OCI-LY7 (cell line): ENCODE measurements around the gene TBX4. TPM values are rescaled to one million over a fixed set of nuclear protein-coding genes. Genes with fewer than 3 reads are reported as not detected.

Source experiments
- BruUV-seq: library from RNA; stranded (reverse); fragments of 400-500 nt; replicated peaks from 2 replicates; lab custom pipeline; 2021; lab: Mats Ljungman, UMichigan
- CTCF ChIA-PET: fragments of 300-600 bp; sonication (Branson Sonifier 250); formaldehyde crosslinking; loops from one replicate; lab custom pipeline; 2022; ENCODE audit warnings: antibody characterized with exemption; ENCODE audit not compliant: unreplicated experiment; lab: Charles Lee
- POLR2A ChIA-PET: fragments of 300-600 bp; sonication (Branson Sonifier 250); formaldehyde crosslinking; loops from one replicate; lab custom pipeline; 2022; ENCODE audit warnings: antibody characterized with exemption; lab: Charles Lee
- DNase-seq: peaks from one replicate; pipeline ENCODE4 v3.0.0-alpha.2; 2015; ENCODE audit warnings: low spot score
- H2AFZ ChIP-seq: fragments of 200-600 bp; sonication (generic), shearing (Covaris generic); 2 replicates; pipeline ENCODE4 v1.6.1; 2014; ENCODE audit warnings: mild to moderate bottlenecking, antibody characterized with exemption, low read length, moderate library complexity
- H3K27ac ChIP-seq: fragments of 200-600 bp; sonication (generic); 2 replicates; pipeline ENCODE4 v1.5.1; 2014; ENCODE audit warnings: mixed run types, low read depth, mild to moderate bottlenecking, moderate library complexity, low read length, inconsistent platforms; ENCODE audit not compliant: poor library complexity, severe bottlenecking
- H3K36me3 ChIP-seq: fragments of 200-600 bp; sonication (generic); 2 replicates; pipeline ENCODE4 v1.6.1; 2014; ENCODE audit warnings: mild to moderate bottlenecking, antibody characterized with exemption, low read length, moderate library complexity, mixed read lengths; ENCODE audit not compliant: insufficient read depth
- H3K4me1 ChIP-seq: fragments of 200-600 bp; sonication (generic); 2 replicates; pipeline ENCODE4 v1.5.1; 2014; ENCODE audit warnings: mild to moderate bottlenecking, low read length; ENCODE audit not compliant: insufficient read depth, poor library complexity, severe bottlenecking
- H3K4me2 ChIP-seq: fragments of 200-600 bp; sonication (generic); 2 replicates; pipeline ENCODE4 v1.6.1; 2014; ENCODE audit warnings: mild to moderate bottlenecking, low read length
- H3K4me3 ChIP-seq: fragments of 200-600 bp; sonication (generic); 2 replicates; pipeline ENCODE4 v1.5.1; 2014; ENCODE audit warnings: mild to moderate bottlenecking, low read depth, low read length; ENCODE audit not compliant: poor library complexity, severe bottlenecking
- H3K79me2 ChIP-seq: fragments of 200-600 bp; sonication (generic); 2 replicates; pipeline ENCODE4 v1.6.1; 2016; ENCODE audit warnings: low read depth, mild to moderate bottlenecking, low read length, moderate library complexity, mixed read lengths; ENCODE audit not compliant: insufficient read depth
- H3K9me2 ChIP-seq: fragments of 200-600 bp; sonication (generic); 2 replicates; pipeline ENCODE4 v1.6.1; 2016; ENCODE audit warnings: mild to moderate bottlenecking, low read length, mixed read lengths; ENCODE audit not compliant: insufficient read depth
- H3K9me3 ChIP-seq: fragments of 200-600 bp; sonication (generic); 2 replicates; pipeline ENCODE4 v1.6.1; 2014; ENCODE audit warnings: mild to moderate bottlenecking, mixed run types, low read length, mixed read lengths
- H4K20me1 ChIP-seq: fragments of 200-600 bp; sonication (generic); 2 replicates; pipeline ENCODE4 v1.6.1; 2014; ENCODE audit warnings: mild to moderate bottlenecking, antibody characterized with exemption, low read length, moderate library complexity, mixed read lengths; ENCODE audit not compliant: insufficient read depth
- CTCF ChIP-seq: fragments of 200-600 bp; sonication (generic); conservative IDR thresholded peaks from 2 replicates; pipeline ENCODE4 v1.5.1; 2014; ENCODE audit warnings: mild to moderate bottlenecking, antibody characterized with exemption, low read length, moderate library complexity, mixed read lengths
- EZH2phosphoT487 ChIP-seq: fragments of 200-600 bp; sonication (generic); IDR thresholded peaks from 2 replicates; pipeline ENCODE4 v1.6.1; 2018; ENCODE audit warnings: low read depth, borderline replicate concordance, mild to moderate bottlenecking, mixed run types, antibody characterized with exemption, low read length, moderate library complexity, mixed read lengths
- intact Hi-C: fragments of 100-400 bp; cut with micrococcal nuclease; formaldehyde crosslinking; loops from one replicate; pipeline ENCODE4 v1.10.0; 2022; ENCODE audit not compliant: unreplicated experiment
- total RNA-seq, 2 experiments: library from RNA; depleted of rRNA in 1 of 2; stranded (reverse); fragments of >200 nt in 1 of 2; shearing (Covaris generic) in 1 of 2; gene quantifications; 2 replicates each; pipeline ENCODE4 v1.2.3, GENCODE V29; 2014 to 2022

Gene TBX4
- total RNA-seq, 2 experiments from 2014 or later, result not detected

DNA sequence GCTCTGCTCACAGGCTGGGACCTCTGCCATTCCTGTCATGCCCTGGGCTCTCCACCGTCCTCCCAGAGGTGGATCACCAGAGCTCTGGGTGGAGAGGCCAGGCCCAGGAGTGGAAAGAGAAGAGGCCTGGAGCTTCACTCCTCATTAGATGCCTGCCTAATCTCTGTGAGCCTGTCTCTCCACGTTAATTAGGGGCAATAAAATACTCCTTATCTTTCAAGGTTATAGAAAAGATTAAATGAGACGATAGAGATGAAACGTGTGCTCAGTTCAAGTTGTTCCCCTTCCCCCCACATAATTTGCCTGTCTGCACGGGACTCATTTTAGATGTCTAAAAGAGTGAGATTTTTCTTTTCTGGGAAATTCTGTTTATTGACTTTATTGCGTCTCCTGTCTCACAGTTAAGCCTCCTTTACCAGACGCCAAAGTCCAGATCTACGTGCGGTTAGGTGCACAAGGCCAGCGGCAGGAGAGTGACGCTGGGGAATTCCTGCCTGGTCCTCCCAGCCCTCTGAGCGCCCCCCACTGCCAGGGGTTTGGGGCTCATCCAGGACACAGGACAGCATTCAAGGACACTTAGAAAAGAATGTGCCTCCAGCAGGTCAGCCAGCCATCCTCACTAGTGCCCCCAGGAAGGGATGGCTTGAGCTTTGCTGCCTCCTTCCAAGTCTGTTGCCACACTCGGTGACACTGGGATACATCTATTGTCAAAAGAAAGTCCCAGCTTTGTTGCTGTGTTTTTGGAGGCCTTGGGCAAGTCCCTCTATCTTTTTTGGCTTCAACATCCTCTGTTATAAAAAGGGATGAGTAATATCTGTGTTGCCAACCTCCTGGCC, 42.3 kb downstream of the TBX4 start:
- H3K9me3 ChIP-seq, result no peaks in the 10 kb centered on the region
- no peak overlapping the region for H3K27ac ChIP-seq
- H3K4me1 ChIP-seq, result no peaks in the 10 kb centered on the region
- CTCF ChIA-PET, result no interaction called here
- no peak overlapping the region for H3K4me2 ChIP-seq
- TF ChIP-seq CTCF (no peak), EZH2phosphoT487 (no peak)
- POLR2A ChIA-PET, result interaction anchor here (0.7 kb wide), 1 partner anchor 23 kb away, joined by 4 read pairs; no protein-coding TSS in a partner anchor
- no peaks in the 10 kb centered on the region for H3K9me2 ChIP-seq
- DNase-seq, result no peak
- H3K36me3 ChIP-seq, result no peaks in the 10 kb centered on the region
- H4K20me1 ChIP-seq, result no peaks in the 10 kb centered on the region
- no peaks in the 10 kb centered on the region for H3K79me2 ChIP-seq
- BruUV-seq, result no TSS peak
- H3K4me3 ChIP-seq, result no peak overlapping the region
- no peak overlapping the region for H2AFZ ChIP-seq
- intact Hi-C loops, result no loop called here

- no peaks in the 10 kb centered on the region for H3K9me3 ChIP-seq
- intact Hi-C loops, result no loop called here
- no peak overlapping the region for H3K4me3 ChIP-seq
- H3K4me2 ChIP-seq, result no peak overlapping the region
- no peak overlapping the region for H2AFZ ChIP-seq
- CTCF ChIA-PET, result no interaction called here
- no peaks in the 10 kb centered on the region for H3K4me1 ChIP-seq
- no peak overlapping the region for H3K27ac ChIP-seq
- H3K79me2 ChIP-seq, result no peaks in the 10 kb centered on the region
- no TSS peak for BruUV-seq
- no peaks in the 10 kb centered on the region for H3K9me2 ChIP-seq
- POLR2A ChIA-PET, result no interaction called here
- no peak for TF ChIP-seq EZH2phosphoT487
- no peak for TF ChIP-seq CTCF
- DNase-seq, result no peak
- H3K36me3 ChIP-seq, result no peaks in the 10 kb centered on the region
- no peaks in the 10 kb centered on the region for H4K20me1 ChIP-seq
Observed at GRCh38 chr17:61495161-61495857, 43.1 kb downstream of the TBX4 start.
